Natural killer cell (primary cell): Measurements from ENCODE around the gene FAIM2. TPM values are rescaled to one million over a fixed set of nuclear protein-coding genes. Genes with fewer than 3 reads are reported as not detected.

Source experiments
- ATAC-seq, 3 donors: fragments of 150-1000 bp in 2 of 3; fragments of 200-7000 bp in 1 of 3; cut with Tn5 transposase; 1 replicate in 1 of 3; 2 replicates in 2 of 3; pipeline ENCODE4 v1.10.0; 2021; ENCODE audit warnings: mild to moderate bottlenecking in 2 of 3, moderate library complexity in 2 of 3
- DNase-seq, 2 donors: peaks; one replicate each; pipeline versions ENCODE4 v3.0.0 to v3.0.0-alpha.2; 2013 to 2021; ENCODE audit warnings: mixed read lengths in 1 of 2
- H3K27ac ChIP-seq: one replicate; pipeline ENCODE4 v1.5.1; 2013; ENCODE audit warnings: mild to moderate bottlenecking, low read length
- H3K27me3 ChIP-seq: one replicate; pipeline ENCODE4 v1.6.1; 2013; ENCODE audit warnings: low read length; ENCODE audit not compliant: control insufficient read depth, insufficient read depth
- H3K36me3 ChIP-seq: one replicate; pipeline ENCODE4 v1.6.1; 2013; ENCODE audit warnings: low read length; ENCODE audit not compliant: control insufficient read depth, insufficient read depth
- H3K4me1 ChIP-seq: one replicate; pipeline ENCODE4 v1.6.1; 2013; ENCODE audit warnings: low read length; ENCODE audit not compliant: control insufficient read depth, insufficient read depth
- H3K4me3 ChIP-seq: one replicate; pipeline ENCODE4 v1.5.1; 2013; ENCODE audit warnings: low read length
- H3K9me3 ChIP-seq: one replicate; pipeline ENCODE4 v1.6.1; 2013; ENCODE audit warnings: low read length; ENCODE audit not compliant: control insufficient read depth, insufficient read depth
- H3K27ac Mint-ChIP-seq, 2 donors: one replicate each; pipeline ENCODE4 v1.8.0; 2022; ENCODE audit warnings: mild to moderate bottlenecking in 2 of 2, mixed read lengths in 2 of 2, moderate library complexity in 1 of 2
- H3K27me3 Mint-ChIP-seq, 2 donors: one replicate each; pipeline ENCODE4 v1.8.0; 2022; ENCODE audit warnings: low read depth in 2 of 2, mixed read lengths in 2 of 2
- H3K36me3 Mint-ChIP-seq: one replicate; pipeline ENCODE4 v1.8.0; 2022; ENCODE audit warnings: mixed read lengths
- H3K4me1 Mint-ChIP-seq, 2 donors: one replicate each; pipeline ENCODE4 v1.8.0; 2022; ENCODE audit warnings: mixed read lengths in 2 of 2
- H3K4me3 Mint-ChIP-seq: one replicate; pipeline ENCODE4 v1.8.0; 2022; ENCODE audit warnings: mild to moderate bottlenecking, moderate library complexity, mixed read lengths
- H3K9me3 Mint-ChIP-seq, 2 donors: one replicate each; pipeline ENCODE4 v1.8.0; 2022; ENCODE audit warnings: mixed read lengths in 2 of 2
- CTCF ChIP-seq: fragments of 200-600 bp; IDR thresholded peaks from one replicate; pipeline ENCODE4 v1.8.0; 2022; ENCODE audit warnings: antibody characterized with exemption
- WGBS: methylation state at CpG from one replicate; pipeline ENCODE4 v1.1.7; 2013; ENCODE audit warnings: missing lambda C conversion rate; ENCODE audit not compliant: insufficient coverage; 5-methylcytosine and 5-hydroxymethylcytosine counted together
- intact Hi-C: fragments of 100-400 bp; cut with micrococcal nuclease; formaldehyde crosslinking; loops from one replicate; pipeline ENCODE4 v1.14.2; 2022
- total RNA-seq, 4 donors: library from RNA; stranded (reverse); fragments of 120-200 nt in 1 of 4; gene quantifications; one replicate each; pipeline versions ENCODE4 v1.2.3 to v1.2.4, GENCODE V29; 2013 to 2022

Gene FAIM2
- total RNA-seq, 3 donors from 2014 or later (not counting 1 experiment from before 2014, with no cell fraction given), result 0.09 to 0.57 TPM; not detected in 1

DNA sequence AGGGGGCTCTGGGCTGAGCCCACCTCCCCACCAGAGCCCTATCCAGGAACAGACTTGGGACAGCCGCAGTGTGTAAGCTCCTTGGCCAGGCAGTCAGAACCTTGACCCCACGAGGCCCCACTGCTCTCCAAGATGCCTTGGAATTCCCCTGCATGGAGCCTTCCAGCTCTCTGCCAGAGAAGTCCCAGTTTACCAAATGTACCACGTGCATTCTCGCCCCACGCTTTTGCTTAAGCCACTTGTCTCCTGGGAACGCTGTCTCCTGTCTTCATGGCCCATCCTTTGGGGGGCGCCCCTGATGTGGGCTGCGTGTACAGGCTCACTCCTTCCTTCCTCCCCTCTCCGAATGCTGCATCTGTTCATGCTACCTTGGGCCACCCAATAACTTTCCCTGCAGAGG lies 7.9 kb downstream of the FAIM2 start:
- peaks cover 6 to 18% of the 10 kb centered on the region in 2 donors for H3K27me3 Mint-ChIP-seq
- TF ChIP-seq CTCF, result no peak
- no peaks in the 10 kb centered on the region for H3K9me3 Mint-ChIP-seq
- H3K27ac Mint-ChIP-seq, result no peak overlapping the region
- H3K27me3 ChIP-seq, result no peaks in the 10 kb centered on the region
- no peak overlapping the region for H3K4me3 Mint-ChIP-seq
- 86% methylated on average over 9 of the region's 9 CpGs for WGBS
- no peaks in the 10 kb centered on the region for H3K36me3 Mint-ChIP-seq
- no peaks in the 10 kb centered on the region for H3K36me3 ChIP-seq
- H3K4me1 ChIP-seq, result no peaks in the 10 kb centered on the region
- intact Hi-C loops, result no loop called here
- no peak overlapping the region for H3K27ac ChIP-seq
- no peaks in the 10 kb centered on the region for H3K4me1 Mint-ChIP-seq
- DNase-seq (no peak), ATAC-seq (no peak)
- no peaks in the 10 kb centered on the region for H3K9me3 ChIP-seq
- no peak overlapping the region for H3K4me3 ChIP-seq

GRCh38 chr12:49894751-49895148 lies 8.9 kb downstream of the FAIM2 start:
- no peak for TF ChIP-seq CTCF
- Mint-ChIP-seq H3K4me3 (no peak overlapping the region), H3K27me3 (peaks cover 6 to 16% of the 10 kb centered on the region in 2 donors), H3K4me1 (no peaks in the 10 kb centered on the region), H3K27ac (no peak overlapping the region), H3K9me3 (no peaks in the 10 kb centered on the region), H3K36me3 (no peaks in the 10 kb centered on the region)
- H3K36me3 ChIP-seq, result no peaks in the 10 kb centered on the region
- intact Hi-C loops, result no loop called here
- H3K27ac ChIP-seq, result no peak overlapping the region
- no peaks in the 10 kb centered on the region for H3K9me3 ChIP-seq
- 81% methylated on average over 5 of the region's 5 CpGs for WGBS
- no peak for DNase-seq
- ATAC-seq, result no peak
- H3K27me3 ChIP-seq, result no peaks in the 10 kb centered on the region
- no peaks in the 10 kb centered on the region for H3K4me1 ChIP-seq
- H3K4me3 ChIP-seq, result no peak overlapping the region

DNA sequence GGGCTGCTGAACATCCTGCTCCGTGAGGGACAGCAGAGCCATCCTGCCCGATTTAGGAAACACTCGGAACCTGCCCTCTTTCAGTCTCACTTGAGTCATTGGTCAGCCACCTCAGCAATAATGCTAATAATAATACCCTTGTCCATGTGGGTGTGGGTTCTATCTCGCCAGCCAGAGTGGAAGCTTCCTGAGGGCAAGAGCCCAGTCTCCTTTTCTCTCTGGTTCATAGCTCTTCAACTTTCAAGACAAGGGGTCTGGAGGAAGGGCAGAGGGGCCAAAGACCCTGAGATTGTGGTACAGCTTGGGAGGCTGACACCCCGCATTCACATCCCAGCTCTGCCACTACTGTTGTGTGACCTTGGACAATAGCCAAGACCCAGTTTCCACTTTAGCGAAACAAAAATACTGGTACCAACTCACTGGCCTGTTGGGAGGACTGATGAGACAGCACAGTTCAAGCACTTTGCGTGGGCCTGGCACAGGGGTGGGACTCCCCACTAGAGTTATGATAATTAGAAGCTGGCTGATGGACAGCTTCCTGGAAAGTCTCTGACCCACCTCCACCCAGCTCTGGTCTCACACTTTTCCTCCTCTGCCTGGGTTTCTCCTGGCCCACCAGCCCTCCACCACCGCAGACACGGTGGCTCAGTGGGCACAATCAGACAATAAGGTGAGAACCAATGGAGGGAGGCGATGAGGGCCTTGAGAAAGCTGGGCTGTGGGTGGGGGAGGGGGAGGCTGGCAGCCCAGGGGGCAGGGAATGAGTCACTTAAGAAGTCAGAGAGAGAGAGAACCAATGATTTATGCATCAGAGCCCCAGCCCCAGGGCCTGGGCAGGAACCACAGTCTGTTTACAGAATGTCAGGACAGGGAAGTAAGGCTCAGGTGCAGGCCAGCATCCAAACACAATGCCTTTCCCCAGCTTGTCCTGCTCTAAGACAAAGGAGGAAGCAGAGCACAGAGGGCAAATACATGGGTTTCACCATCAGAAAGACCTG lies 9.6 kb downstream of the FAIM2 start:
- H3K4me1 Mint-ChIP-seq, result no peaks in the 10 kb centered on the region
- H3K9me3 Mint-ChIP-seq, result no peaks in the 10 kb centered on the region
- ATAC-seq (no peak), DNase-seq (no peak)
- H3K27ac ChIP-seq, result no peak overlapping the region
- H3K36me3 ChIP-seq, result no peaks in the 10 kb centered on the region
- H3K36me3 Mint-ChIP-seq, result no peaks in the 10 kb centered on the region
- no peaks in the 10 kb centered on the region for H3K9me3 ChIP-seq
- no peaks in the 10 kb centered on the region for H3K4me1 ChIP-seq
- no peak for TF ChIP-seq CTCF
- peaks cover 6 to 16% of the 10 kb centered on the region in 2 donors for H3K27me3 Mint-ChIP-seq
- intact Hi-C loops, result no loop called here
- H3K4me3 Mint-ChIP-seq, result no peak overlapping the region
- 91% methylated on average over 10 of the region's 10 CpGs for WGBS
- H3K4me3 ChIP-seq, result no peak overlapping the region
- H3K27me3 ChIP-seq, result no peaks in the 10 kb centered on the region
- no peak overlapping the region for H3K27ac Mint-ChIP-seq
